Testis (tissue), 3 donors: ENCODE data around the gene GIMAP1. TPM values are rescaled to one million over a fixed set of nuclear protein-coding genes. Genes with fewer than 3 reads are reported as not detected.
A peak's percentile ranks its signal among the peaks of the same experiment; 100 is the strongest.

Experiments used
- DNase-seq: peaks from one replicate; pipeline ENCODE4 v3.0.0-alpha.2; 2019
- H3K27ac ChIP-seq, 2 donors: fragments of 200-600 bp; sonication (generic); one replicate each; pipeline ENCODE4 v1.5.1; 2019
- H3K27me3 ChIP-seq: fragments of 200-600 bp; sonication (generic); one replicate; pipeline ENCODE4 v1.5.1; 2019
- H3K36me3 ChIP-seq: fragments of 200-600 bp; sonication (generic); one replicate; pipeline ENCODE4 v1.5.1; 2017; ENCODE audit warnings: low read depth; ENCODE audit errors: missing control alignments
- H3K4me1 ChIP-seq: fragments of 200-600 bp; sonication (generic); one replicate; pipeline ENCODE4 v1.5.1; 2019
- H3K4me3 ChIP-seq, 2 donors: fragments of 200-600 bp; sonication (generic); one replicate each; pipeline ENCODE4 v1.5.1; 2017 to 2019
- H3K9me3 ChIP-seq: fragments of 200-600 bp; sonication (generic); one replicate; pipeline ENCODE4 v1.5.1; 2017
- POLR2A ChIP-seq: fragments of 450-650 bp; IDR thresholded peaks from one replicate; pipeline ENCODE4 v1.6.1; 2017; ENCODE audit warnings: antibody characterized with exemption, mild to moderate bottlenecking, moderate library complexity
- WGBS, 2 donors: methylation state at CpG; one replicate each; pipeline ENCODE4 v1.1.5; 2018; 5-methylcytosine and 5-hydroxymethylcytosine counted together
- intact Hi-C: fragments of 100-400 bp; cut with DNase I; formaldehyde crosslinking; loops from one replicate; pipeline ENCODE4 v1.15.1; 2023; ENCODE audit warnings: low total_unique reads
- polyA plus RNA-seq: library from polyadenylated mRNA; stranded (reverse); fragments of 350-450 nt; fragmentation: Illumina TruSeq; extraction: RNeasy Lipid Tissue Mini Kit (QIAGEN cat#74804); gene quantifications from one replicate; pipeline ENCODE4 v1.2.3, GENCODE V29; 2014; ENCODE audit warnings: low read depth, low replicate concordance; ENCODE audit not compliant: insufficient read depth
- total RNA-seq, 2 donors: library from RNA; depleted of rRNA; stranded (reverse); fragments of >200 nt; gene quantifications; one replicate each; pipeline ENCODE4 v1.2.3, GENCODE V29; 2016
- TF ChIP-seq, protein P1 (sequence below), 3 experiments: fragments of 450-650 bp in 2 of 3; fragments of 200-600 bp in 1 of 3; sonication (generic) in 1 of 3; IDR thresholded peaks; one replicate each; pipeline ENCODE4 v1.5.1; 2016 to 2019; ENCODE audit warnings: antibody characterized with exemption in 3 of 3, mild to moderate bottlenecking in 2 of 3, moderate library complexity in 1 of 3

The GIMAP1 gene
- total and polyA plus RNA-seq, 3 donors from 2014 or later: 1.4 to 2.8 (median 1.7) TPM

DNA sequence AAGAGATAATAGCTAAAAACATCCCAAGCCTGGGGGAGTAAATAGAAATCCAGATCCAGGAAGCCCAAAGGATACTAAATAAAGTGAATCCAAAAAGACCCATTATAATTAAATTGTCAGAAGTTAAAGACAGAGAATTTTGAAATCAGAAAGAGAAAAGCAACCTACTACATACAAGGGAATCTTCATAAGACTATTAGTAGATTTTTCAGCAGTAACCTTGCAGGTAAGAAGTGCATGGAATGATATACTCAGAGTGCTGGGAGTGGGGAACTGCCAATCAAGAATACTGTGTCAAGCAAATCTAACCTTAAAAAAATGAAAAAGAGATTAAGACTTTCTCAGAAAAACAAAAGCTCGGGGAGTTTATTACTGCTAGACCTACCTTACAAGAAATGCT, 13.2 kb upstream of the GIMAP1 start:
- Histone ChIP-seq H3K27ac (no peak overlapping the region), H3K4me1 (no peaks in the 10 kb centered on the region), H3K4me3 (no peak overlapping the region), H3K9me3 (no peaks in the 10 kb centered on the region), H3K27me3 (no peaks in the 10 kb centered on the region), H3K36me3 (no peaks in the 10 kb centered on the region)
- DNase-seq: no peak
- intact Hi-C loops: no loop called here
- TF ChIP-seq, protein P1, sequence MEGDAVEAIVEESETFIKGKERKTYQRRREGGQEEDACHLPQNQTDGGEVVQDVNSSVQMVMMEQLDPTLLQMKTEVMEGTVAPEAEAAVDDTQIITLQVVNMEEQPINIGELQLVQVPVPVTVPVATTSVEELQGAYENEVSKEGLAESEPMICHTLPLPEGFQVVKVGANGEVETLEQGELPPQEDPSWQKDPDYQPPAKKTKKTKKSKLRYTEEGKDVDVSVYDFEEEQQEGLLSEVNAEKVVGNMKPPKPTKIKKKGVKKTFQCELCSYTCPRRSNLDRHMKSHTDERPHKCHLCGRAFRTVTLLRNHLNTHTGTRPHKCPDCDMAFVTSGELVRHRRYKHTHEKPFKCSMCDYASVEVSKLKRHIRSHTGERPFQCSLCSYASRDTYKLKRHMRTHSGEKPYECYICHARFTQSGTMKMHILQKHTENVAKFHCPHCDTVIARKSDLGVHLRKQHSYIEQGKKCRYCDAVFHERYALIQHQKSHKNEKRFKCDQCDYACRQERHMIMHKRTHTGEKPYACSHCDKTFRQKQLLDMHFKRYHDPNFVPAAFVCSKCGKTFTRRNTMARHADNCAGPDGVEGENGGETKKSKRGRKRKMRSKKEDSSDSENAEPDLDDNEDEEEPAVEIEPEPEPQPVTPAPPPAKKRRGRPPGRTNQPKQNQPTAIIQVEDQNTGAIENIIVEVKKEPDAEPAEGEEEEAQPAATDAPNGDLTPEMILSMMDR (IDR thresholded peaks at IDR 0.05): no peak
- TF ChIP-seq POLR2A: no peak
- WGBS, 2 donors: 88 to 95% methylated on average over 1 of the region's 1 CpG

DNA sequence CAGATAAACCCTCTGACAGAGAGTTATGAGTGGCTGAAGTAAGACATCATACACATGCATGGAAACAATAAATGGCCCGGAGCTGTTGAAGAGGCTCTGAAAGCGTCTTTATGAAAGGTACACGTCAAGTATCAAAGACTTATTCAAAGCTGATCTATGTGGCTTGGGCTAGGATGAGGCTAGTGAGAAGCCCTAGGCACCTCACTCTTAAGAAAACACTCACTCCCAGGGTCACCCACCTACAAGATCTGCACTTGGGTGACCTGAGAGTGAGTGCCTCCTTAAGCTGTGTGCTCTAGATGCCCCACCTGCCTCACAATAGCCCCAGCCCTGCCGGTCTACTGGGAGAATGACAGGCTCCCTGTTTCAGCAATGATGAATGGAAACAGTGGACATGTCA, 1.1 kb upstream of the GIMAP1 start:
- whole genome bisulfite sequencing, 2 donors: 67 to 92% methylated on average over 4 of the region's 4 CpGs
- Histone ChIP-seq H3K36me3 (no peaks in the 10 kb centered on the region), H3K27me3 (no peaks in the 10 kb centered on the region), H3K4me3 (no peak overlapping the region), H3K9me3 (no peaks in the 10 kb centered on the region), H3K4me1 (no peaks in the 10 kb centered on the region), H3K27ac (no peak overlapping the region)
- DNase-seq: no peak
- intact Hi-C loops: no loop called here
- TF ChIP-seq, protein P1 (IDR thresholded peaks at IDR 0.05): no peak
- no peak for TF ChIP-seq POLR2A

DNA sequence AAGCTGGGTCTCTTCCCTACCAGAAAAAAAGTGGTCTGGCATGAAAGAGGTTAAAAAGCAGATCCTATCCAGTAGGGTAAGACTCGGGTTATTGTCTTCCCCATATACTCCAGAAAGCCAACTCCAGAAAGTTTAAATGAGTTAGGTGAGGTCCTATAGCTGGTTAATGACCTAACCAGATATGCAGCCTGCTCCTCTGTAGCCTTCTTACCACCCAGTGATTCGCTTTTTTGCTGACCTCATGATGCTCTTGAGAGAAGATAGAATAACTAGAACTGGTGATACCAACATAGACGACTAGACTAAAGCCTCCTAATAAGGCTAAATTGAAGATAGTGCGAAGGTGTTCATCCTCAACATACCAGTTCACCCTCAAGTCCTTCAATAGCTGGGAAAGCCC, 675 bp upstream of the GIMAP1 start:
- Histone ChIP-seq H3K9me3 (no peaks in the 10 kb centered on the region), H3K4me1 (no peaks in the 10 kb centered on the region), H3K27ac (peak overlapping the region in 1 of 2 donors; percentile 20), H3K27me3 (no peaks in the 10 kb centered on the region), H3K4me3 (no peak overlapping the region), H3K36me3 (no peaks in the 10 kb centered on the region)
- DNase-seq: no peak
- intact Hi-C loops: no loop called here
- 63 to 68% methylated on average over 4 of the region's 4 CpGs for WGBS, 2 donors
- no peak for TF ChIP-seq POLR2A
- TF ChIP-seq, protein P1 (IDR thresholded peaks at IDR 0.05): no peak

DNA sequence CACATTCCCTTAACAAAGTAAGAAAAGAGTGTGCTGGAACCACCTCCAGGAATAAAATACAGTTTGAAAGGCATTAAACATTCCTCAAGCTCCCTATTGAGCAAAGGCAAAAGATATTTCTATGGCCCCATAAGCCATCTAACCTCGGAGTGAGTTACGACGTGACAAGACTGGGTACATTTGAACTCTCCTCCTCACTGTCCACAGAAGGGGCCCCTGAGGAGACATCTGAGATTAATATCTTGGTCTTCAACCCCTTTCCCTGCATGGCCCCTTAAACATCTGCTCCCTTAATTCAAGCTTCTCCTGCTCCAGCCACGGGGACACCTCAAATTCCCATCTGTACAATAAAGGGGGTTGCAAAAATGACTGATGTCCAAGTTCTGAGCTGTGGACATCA, 526 bp downstream of the GIMAP1 start:
- TF ChIP-seq, protein P1 (IDR thresholded peaks at IDR 0.05): no peak
- TF ChIP-seq POLR2A: no peak
- H3K27ac ChIP-seq: peak overlapping the region in 1 of 2 donors; percentile 41
- 67 to 70% methylated on average over 4 of the region's 4 CpGs for WGBS, 2 donors
- no peaks in the 10 kb centered on the region for H3K36me3 ChIP-seq
- no peaks in the 10 kb centered on the region for H3K4me1 ChIP-seq
- H3K4me3 ChIP-seq: peak overlapping the region; percentile 6 to 18
- no peaks in the 10 kb centered on the region for H3K27me3 ChIP-seq
- no peak for DNase-seq
- no peaks in the 10 kb centered on the region for H3K9me3 ChIP-seq
- intact Hi-C loops: no loop called here

DNA sequence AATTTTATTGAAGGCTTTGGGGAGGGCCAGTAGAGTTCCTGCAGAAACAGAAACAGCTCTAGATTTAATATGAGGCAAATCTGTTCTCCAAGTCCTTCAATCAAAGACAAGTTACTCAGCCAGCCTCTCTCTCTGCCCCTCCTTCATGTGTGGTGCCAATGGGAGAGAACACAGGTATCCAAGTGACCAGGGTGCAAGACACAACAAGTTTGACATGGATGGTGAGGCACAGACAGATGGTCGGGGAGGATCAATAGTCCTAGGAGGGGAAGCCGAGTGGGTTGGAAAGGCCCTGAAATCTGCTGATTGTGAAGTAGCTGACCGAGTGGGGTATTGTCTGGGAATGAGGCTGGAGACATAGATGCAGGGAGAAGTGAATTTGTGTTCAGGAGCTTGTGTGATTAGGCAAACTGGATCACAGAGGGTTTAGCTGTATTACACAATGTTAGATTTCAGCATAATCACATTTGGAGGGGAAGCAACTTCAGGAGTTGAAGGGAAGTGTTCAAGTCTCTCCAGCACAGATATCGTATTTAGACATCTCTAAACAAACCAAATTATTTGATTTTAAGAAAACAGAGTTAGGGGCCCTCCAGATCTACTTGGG, 1.5 kb downstream of the GIMAP1 start:
- no peak for DNase-seq
- intact Hi-C loops: no loop called here
- no peaks in the 10 kb centered on the region for H3K27me3 ChIP-seq
- no peaks in the 10 kb centered on the region for H3K36me3 ChIP-seq
- H3K4me3 ChIP-seq: peak overlapping the region in 1 of 2 donors; percentile 6
- H3K4me1 ChIP-seq: no peaks in the 10 kb centered on the region
- TF ChIP-seq, protein P1 (IDR thresholded peaks at IDR 0.05): no peak
- TF ChIP-seq POLR2A: no peak
- WGBS, 2 donors: 65 to 72% methylated on average over 4 of the region's 4 CpGs
- H3K9me3 ChIP-seq: no peaks in the 10 kb centered on the region
- H3K27ac ChIP-seq: no peak overlapping the region
